Measurements from ENCODE around the gene GNL1. TPM values are rescaled to one million over a fixed set of nuclear protein-coding genes. Genes with fewer than 3 reads are reported as not detected.

GNL1 gene
- total and polyA plus RNA-seq, 9 of the 15 experiments (the other 6 are each of a cell fraction or from before 2014, with no cell fraction given) = 0.73 to 112 (median 58.0) TPM

DNA sequence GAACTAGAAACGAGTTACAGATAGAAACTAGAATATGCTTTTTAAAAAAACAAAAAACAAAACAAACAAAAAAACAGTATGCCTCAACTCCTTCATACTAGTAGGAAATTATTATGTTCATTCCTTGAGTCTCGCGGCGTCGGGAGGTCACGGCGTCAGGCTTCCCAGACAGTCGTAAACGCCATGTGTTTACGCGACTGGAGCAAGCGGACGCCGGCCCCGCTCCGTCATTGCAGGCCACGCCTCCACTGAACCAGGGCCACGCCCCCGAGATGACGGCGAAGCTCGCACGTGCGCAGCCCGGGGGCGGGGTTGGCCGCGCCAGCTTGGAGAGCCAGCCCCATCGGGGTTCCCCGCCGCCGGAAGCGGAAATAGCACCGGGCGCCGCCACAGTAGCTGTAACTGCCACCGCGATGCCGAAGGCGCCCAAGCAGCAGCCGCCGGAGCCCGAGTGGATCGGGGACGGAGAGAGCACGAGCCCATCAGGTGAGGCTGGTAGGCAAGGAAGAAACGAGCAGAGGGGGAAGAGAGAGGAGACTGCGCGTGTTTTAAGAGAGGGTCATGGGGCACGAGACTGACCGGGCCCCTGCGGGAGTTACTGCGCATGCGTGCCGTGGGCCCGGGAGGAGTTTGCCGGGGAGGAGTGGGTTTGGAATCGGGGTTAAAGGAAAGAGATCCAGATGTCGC lies 14.9 kb upstream of the GNL1 start, which contains the start of gene ABCF1 (continued):
- no peak for TF ChIP-seq CREB3 (tag; conservative IDR thresholded peaks at IDR 0.05; ENCODE audit: low read depth)
- TF ChIP-seq GATAD2B (IDR thresholded peaks at IDR 0.05; ENCODE audit: borderline replicate concordance) = no peak
- peak; percentile 90 for TF ChIP-seq EGR1 (conservative IDR thresholded peaks at IDR 0.05)
- TF ChIP-seq HDAC2 (IDR thresholded peaks at IDR 0.05) = peak; percentile 92
- TF ChIP-seq POLR2H (tag; IDR thresholded peaks at IDR 0.05; ENCODE audit: low read depth) = peak; percentile 86
- no peak for TF ChIP-seq JUNB (CRISPR knock-in tag; conservative IDR thresholded peaks at IDR 0.05)
- TF ChIP-seq ZBTB33 (CRISPR knock-in tag; IDR thresholded peaks at IDR 0.05) = peak; percentile 89
- TF ChIP-seq POLR2G (IDR thresholded peaks at IDR 0.05; ENCODE audit: low read depth, low read length) = peak; percentile 98
- TF ChIP-seq, protein P1, sequence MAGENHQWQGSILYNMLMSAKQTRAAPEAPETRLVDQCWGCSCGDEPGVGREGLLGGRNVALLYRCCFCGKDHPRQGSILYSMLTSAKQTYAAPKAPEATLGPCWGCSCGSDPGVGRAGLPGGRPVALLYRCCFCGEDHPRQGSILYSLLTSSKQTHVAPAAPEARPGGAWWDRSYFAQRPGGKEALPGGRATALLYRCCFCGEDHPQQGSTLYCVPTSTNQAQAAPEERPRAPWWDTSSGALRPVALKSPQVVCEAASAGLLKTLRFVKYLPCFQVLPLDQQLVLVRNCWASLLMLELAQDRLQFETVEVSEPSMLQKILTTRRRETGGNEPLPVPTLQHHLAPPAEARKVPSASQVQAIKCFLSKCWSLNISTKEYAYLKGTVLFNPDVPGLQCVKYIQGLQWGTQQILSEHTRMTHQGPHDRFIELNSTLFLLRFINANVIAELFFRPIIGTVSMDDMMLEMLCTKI (IDR thresholded peaks at IDR 0.05; ENCODE audit: partially characterized antibody) = no peak
- TF ChIP-seq MEF2A (IDR thresholded peaks at IDR 0.05; ENCODE audit: control insufficient read depth, low read depth, low read length) = no peak
- peak; percentile 90 for TF ChIP-seq ETS1 (conservative IDR thresholded peaks at IDR 0.05; ENCODE audit: control insufficient read depth, low read depth, low read length)
- TF ChIP-seq, protein P2, sequence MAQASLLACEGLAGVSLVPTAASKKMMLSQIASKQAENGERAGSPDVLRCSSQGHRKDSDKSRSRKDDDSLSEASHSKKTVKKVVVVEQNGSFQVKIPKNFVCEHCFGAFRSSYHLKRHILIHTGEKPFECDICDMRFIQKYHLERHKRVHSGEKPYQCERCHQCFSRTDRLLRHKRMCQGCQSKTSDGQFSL (CRISPR knock-in tag; IDR thresholded peaks at IDR 0.05) = no peak
- TF ChIP-seq, protein P2 (tag; IDR thresholded peaks at IDR 0.05) = no peak
- no peak for TF ChIP-seq ZC3H8 (IDR thresholded peaks at IDR 0.05)
- TF ChIP-seq NELFE (IDR thresholded peaks at IDR 0.05; ENCODE audit: insufficient read depth, insufficient read length) = no peak
- no peak for TF ChIP-seq CBX8 (IDR thresholded peaks at IDR 0.05; ENCODE audit: borderline replicate concordance, extremely low read depth, low read depth, low read length, poor library complexity, severe bottlenecking)
- TF ChIP-seq CHD4 (IDR thresholded peaks at IDR 0.05; ENCODE audit: insufficient read depth, insufficient replicate concordance, low read depth, low read length, poor library complexity, severe bottlenecking) = no peak
- TF ChIP-seq ESRRB (CRISPR knock-in tag; IDR thresholded peaks at IDR 0.05; ENCODE audit: borderline replicate concordance) = no peak
- TF ChIP-seq SIRT6 (IDR thresholded peaks at IDR 0.05; ENCODE audit: low read depth, low read length) = no peak
- TF ChIP-seq ZNF589 (CRISPR knock-in tag; IDR thresholded peaks at IDR 0.05; ENCODE audit: low read depth) = no peak

Measured in K562 (cell line).